HEK293 (cell line): ENCODE results near the gene PRSS56.

Source experiments
- CTCF ChIA-PET: fragments of 350-600 bp; formaldehyde crosslinking; extraction: SDS; loops from one replicate; lab custom pipeline; 2021; ENCODE audit warnings: antibody characterized with exemption; lab: Yijun Ruan, JAX
- POLR2A ChIA-PET: fragments of 300-600 bp; formaldehyde crosslinking; extraction: SDS; loops from one replicate; lab custom pipeline; 2020; ENCODE audit warnings: antibody characterized with exemption, inconsistent platforms; lab: Yijun Ruan, JAX
- H3K27ac ChIP-seq: fragments of 200-500 bp; sonication (Bioruptor generic); 2 replicates; pipeline ENCODE4 v1.5.1; 2014; ENCODE audit warnings: low read depth, low read length, control low read depth, inconsistent platforms; ENCODE audit errors: extremely low read depth
- H3K36me3 ChIP-seq, 2 experiments: fragments of 200-500 bp in 1 of 2; sonication (Bioruptor generic) in 1 of 2; 1 replicate in 1 of 2; 2 replicates in 1 of 2; pipeline ENCODE4 v1.5.1; 2014 to 2017; ENCODE audit warnings: inconsistent platforms in 2 of 2, low read length in 2 of 2; ENCODE audit not compliant: control insufficient read depth in 2 of 2, insufficient read depth in 1 of 2
- H3K4me1 ChIP-seq: fragments of 200-500 bp; sonication (Bioruptor generic); 2 replicates; pipeline ENCODE4 v1.5.1; 2014; ENCODE audit warnings: mild to moderate bottlenecking, low read length, inconsistent platforms; ENCODE audit not compliant: control insufficient read depth, insufficient read depth
- H3K4me3 ChIP-seq: 2 replicates; pipeline ENCODE4 v1.5.1; 2011; ENCODE audit warnings: low read depth, mild to moderate bottlenecking, control low read depth, low read length, moderate library complexity
- H3K9me3 ChIP-seq: fragments of 200-500 bp; sonication (Bioruptor generic); 2 replicates; pipeline ENCODE4 v1.5.1; 2014; ENCODE audit warnings: low read depth, low read length, inconsistent platforms; ENCODE audit not compliant: control insufficient read depth, insufficient read depth
- KLF16 ChIP-seq: fragments of 450-650 bp; formaldehyde crosslinking; IDR thresholded peaks from 2 replicates; pipeline ENCODE4 v1.5.1; 2017; ENCODE audit warnings: missing biosample characterization, missing genetic modification characterization
- ZBTB17 ChIP-seq: fragments of 450-650 bp; formaldehyde crosslinking; IDR thresholded peaks from 2 replicates; pipeline ENCODE4 v1.5.1; 2016; ENCODE audit warnings: missing biosample characterization, missing genetic modification characterization
- ZFP69B ChIP-seq: fragments of 450-650 bp; formaldehyde crosslinking; IDR thresholded peaks from 2 replicates; pipeline ENCODE4 v1.5.1; 2016; ENCODE audit warnings: missing biosample characterization, missing genetic modification characterization
- ZNF112 ChIP-seq: fragments of 450-650 bp; formaldehyde crosslinking; IDR thresholded peaks from 2 replicates; pipeline ENCODE4 v1.5.0; 2017; ENCODE audit warnings: missing biosample characterization, missing genetic modification characterization
- ZNF169 ChIP-seq: fragments of 450-650 bp; formaldehyde crosslinking; IDR thresholded peaks from 2 replicates; pipeline ENCODE4 v1.5.1; 2016; ENCODE audit warnings: missing biosample characterization, missing genetic modification characterization
- ZNF214 ChIP-seq: fragments of 450-650 bp; formaldehyde crosslinking; IDR thresholded peaks from 2 replicates; pipeline ENCODE4 v1.5.1; 2017; ENCODE audit warnings: missing biosample characterization, mild to moderate bottlenecking, missing genetic modification characterization, borderline replicate concordance
- ZNF37A ChIP-seq: fragments of 450-650 bp; IDR thresholded peaks from 2 replicates; pipeline ENCODE4 v1.5.1; 2018; ENCODE audit warnings: missing biosample characterization, missing genetic modification characterization
- ZNF423 ChIP-seq: fragments of 450-650 bp; formaldehyde crosslinking; IDR thresholded peaks from 2 replicates; pipeline ENCODE4 v1.5.1; 2016; ENCODE audit warnings: missing biosample characterization, missing genetic modification characterization
- ZNF530 ChIP-seq: fragments of 450-650 bp; formaldehyde crosslinking; IDR thresholded peaks from 2 replicates; pipeline ENCODE4 v1.5.1; 2016; ENCODE audit warnings: low read depth, missing biosample characterization, missing genetic modification characterization
- ZNF596 ChIP-seq: fragments of 450-650 bp; IDR thresholded peaks from 2 replicates; pipeline ENCODE4 v1.5.0; 2018; ENCODE audit warnings: missing biosample characterization, mild to moderate bottlenecking, missing genetic modification characterization, moderate library complexity
- ZNF623 ChIP-seq: fragments of 450-650 bp; formaldehyde crosslinking; IDR thresholded peaks from 2 replicates; pipeline ENCODE4 v1.5.1; 2016; ENCODE audit warnings: missing biosample characterization, missing genetic modification characterization
- ZNF654 ChIP-seq: fragments of 450-650 bp; formaldehyde crosslinking; IDR thresholded peaks from 2 replicates; pipeline ENCODE4 v1.5.1; 2016; ENCODE audit warnings: low read depth, missing biosample characterization, missing genetic modification characterization
- ZSCAN23 ChIP-seq: fragments of 450-650 bp; formaldehyde crosslinking; IDR thresholded peaks from 2 replicates; pipeline ENCODE4 v1.5.1; 2016; ENCODE audit warnings: missing biosample characterization, missing genetic modification characterization
- TF ChIP-seq, protein P1 (sequence below): fragments of 450-650 bp; formaldehyde crosslinking; IDR thresholded peaks from 2 replicates; pipeline ENCODE4; 2016; ENCODE audit warnings: missing biosample characterization, missing genetic modification characterization
- TF ChIP-seq, protein P2 (sequence below): fragments of 450-650 bp; formaldehyde crosslinking; conservative IDR thresholded peaks from 2 replicates; pipeline ENCODE4 v1.5.1; 2016; ENCODE audit warnings: low read depth, missing biosample characterization, missing genetic modification characterization

Gene PRSS56

GRCh38 chr2:232525791-232526371, 5.7 kb downstream of the PRSS56 start, which contains the start of gene CHRND (continued):
- no peak for TF ChIP-seq ZNF37A (tag by site-specific recombination)
- TF ChIP-seq, all 188 proteins: peak for 0

GRCh38 chr2:232526372-232526941, 6.3 kb downstream of the PRSS56 start:
- ChIA-PET POLR2A (no interaction called here), CTCF (interaction anchor here (0.7 kb wide), 1 partner anchor 17 kb away, joined by 3 read pairs; no protein-coding TSS in a partner anchor)
- no peaks in the 10 kb centered on the region for H3K9me3 ChIP-seq
- H3K27ac ChIP-seq: no peak overlapping the region
- H3K4me3 ChIP-seq: no peak overlapping the region
- H3K4me1 ChIP-seq: no peaks in the 10 kb centered on the region; the same call in 1 of the 2 replicates
- no peak for TF ChIP-seq ZNF530 (tag by site-specific recombination)
- no peaks in the 10 kb centered on the region for H3K36me3 ChIP-seq

DNA sequence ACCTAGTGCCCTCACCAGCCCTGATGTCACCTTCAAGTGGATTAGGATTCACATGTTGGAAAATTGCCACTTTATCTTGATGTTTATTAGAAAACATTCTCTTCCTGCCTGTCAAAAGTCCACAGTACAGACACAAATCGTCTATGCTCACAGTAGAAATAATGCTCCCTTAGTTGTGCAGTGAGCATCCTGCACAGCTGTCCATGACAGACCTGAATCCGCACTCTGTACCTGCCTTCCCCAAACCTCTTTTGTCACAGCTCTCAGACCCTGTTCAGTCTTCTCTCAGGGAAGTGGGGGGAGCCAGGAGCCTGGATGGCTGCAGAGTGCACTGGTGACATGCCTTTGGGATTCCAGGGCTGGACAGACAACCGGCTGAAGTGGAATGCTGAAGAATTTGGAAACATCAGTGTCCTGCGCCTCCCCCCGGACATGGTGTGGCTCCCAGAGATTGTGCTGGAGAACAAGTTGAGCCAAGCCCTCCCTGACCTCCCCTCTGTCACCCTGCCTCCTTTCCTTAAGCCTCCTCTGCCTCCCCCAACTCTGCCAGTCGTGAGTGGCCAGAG, 7.8 kb downstream of the PRSS56 start:
- TF ChIP-seq ZBTB17 (tag by site-specific recombination) (no peak), KLF16 (tag by site-specific recombination) (no peak), ZFP69B (tag by site-specific recombination) (no peak), ZNF112 (tag by site-specific recombination) (no peak), ZNF169 (tag by site-specific recombination) (no peak), ZNF423 (tag by site-specific recombination) (no peak), ZNF623 (tag by site-specific recombination) (no peak), ZNF654 (tag by site-specific recombination) (no peak), ZSCAN23 (tag by site-specific recombination) (no peak), ZNF596 (tag by site-specific recombination) (no peak), ZNF214 (no peak), ZNF37A (tag by site-specific recombination) (no peak)
- TF ChIP-seq, protein P1, sequence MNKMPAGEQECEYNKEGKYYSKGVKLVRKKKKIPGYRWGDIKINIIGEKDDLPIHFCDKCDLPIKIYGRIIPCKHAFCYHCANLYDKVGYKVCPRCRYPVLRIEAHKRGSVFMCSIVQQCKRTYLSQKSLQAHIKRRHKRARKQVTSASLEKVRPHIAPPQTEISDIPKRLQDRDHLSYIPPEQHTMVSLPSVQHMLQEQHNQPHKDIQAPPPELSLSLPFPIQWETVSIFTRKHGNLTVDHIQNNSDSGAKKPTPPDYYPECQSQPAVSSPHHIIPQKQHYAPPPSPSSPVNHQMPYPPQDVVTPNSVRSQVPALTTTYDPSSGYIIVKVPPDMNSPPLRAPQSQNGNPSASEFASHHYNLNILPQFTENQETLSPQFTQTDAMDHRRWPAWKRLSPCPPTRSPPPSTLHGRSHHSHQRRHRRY (tag by site-specific recombination): no peak
- TF ChIP-seq, protein P2, sequence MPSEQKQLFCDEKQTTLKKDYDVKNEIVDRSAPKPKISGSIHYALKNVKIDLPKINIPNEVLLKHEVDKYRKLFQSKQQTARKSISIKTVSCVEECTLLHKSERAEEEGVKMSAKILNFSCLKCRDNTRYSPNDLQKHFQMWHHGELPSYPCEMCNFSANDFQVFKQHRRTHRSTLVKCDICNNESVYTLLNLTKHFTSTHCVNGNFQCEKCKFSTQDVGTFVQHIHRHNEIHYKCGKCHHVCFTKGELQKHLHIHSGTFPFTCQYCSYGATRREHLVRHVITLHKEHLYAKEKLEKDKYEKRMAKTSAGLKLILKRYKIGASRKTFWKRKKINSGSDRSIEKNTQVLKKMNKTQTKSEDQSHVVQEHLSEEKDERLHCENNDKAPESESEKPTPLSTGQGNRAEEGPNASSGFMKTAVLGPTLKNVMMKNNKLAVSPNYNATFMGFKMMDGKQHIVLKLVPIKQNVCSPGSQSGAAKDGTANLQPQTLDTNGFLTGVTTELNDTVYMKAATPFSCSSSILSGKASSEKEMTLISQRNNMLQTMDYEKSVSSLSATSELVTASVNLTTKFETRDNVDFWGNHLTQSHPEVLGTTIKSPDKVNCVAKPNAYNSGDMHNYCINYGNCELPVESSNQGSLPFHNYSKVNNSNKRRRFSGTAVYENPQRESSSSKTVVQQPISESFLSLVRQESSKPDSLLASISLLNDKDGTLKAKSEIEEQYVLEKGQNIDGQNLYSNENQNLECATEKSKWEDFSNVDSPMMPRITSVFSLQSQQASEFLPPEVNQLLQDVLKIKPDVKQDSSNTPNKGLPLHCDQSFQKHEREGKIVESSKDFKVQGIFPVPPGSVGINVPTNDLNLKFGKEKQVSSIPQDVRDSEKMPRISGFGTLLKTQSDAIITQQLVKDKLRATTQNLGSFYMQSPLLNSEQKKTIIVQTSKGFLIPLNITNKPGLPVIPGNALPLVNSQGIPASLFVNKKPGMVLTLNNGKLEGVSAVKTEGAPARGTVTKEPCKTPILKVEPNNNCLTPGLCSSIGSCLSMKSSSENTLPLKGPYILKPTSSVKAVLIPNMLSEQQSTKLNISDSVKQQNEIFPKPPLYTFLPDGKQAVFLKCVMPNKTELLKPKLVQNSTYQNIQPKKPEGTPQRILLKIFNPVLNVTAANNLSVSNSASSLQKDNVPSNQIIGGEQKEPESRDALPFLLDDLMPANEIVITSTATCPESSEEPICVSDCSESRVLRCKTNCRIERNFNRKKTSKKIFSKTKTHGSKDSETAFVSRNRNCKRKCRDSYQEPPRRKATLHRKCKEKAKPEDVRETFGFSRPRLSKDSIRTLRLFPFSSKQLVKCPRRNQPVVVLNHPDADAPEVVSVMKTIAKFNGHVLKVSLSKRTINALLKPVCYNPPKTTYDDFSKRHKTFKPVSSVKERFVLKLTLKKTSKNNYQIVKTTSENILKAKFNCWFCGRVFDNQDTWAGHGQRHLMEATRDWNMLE: no peak
- Histone ChIP-seq H3K9me3 (no peaks in the 10 kb centered on the region), H3K4me3 (no peak overlapping the region), H3K27ac (no peak overlapping the region), H3K4me1 (no peaks in the 10 kb centered on the region), H3K36me3 (no peaks in the 10 kb centered on the region)
- ChIA-PET POLR2A (no interaction called here), CTCF (no interaction called here)
